Lower leg skin (tissue), 4 donors: ENCODE results near the gene TTC12. TPM values are rescaled to one million over a fixed set of nuclear protein-coding genes. Genes with fewer than 3 reads are reported as not detected.

ENCODE experiments used
- DNase-seq, 2 donors: peaks; one replicate each; pipeline ENCODE4 v3.0.0-alpha.2; 2019; ENCODE audit warnings: low spot score in 2 of 2
- H3K4me3 ChIP-seq: fragments of 200-600 bp; sonication (generic); 2 replicates; pipeline ENCODE4 v1.5.1; 2017; ENCODE audit warnings: mild to moderate bottlenecking, low read depth; ENCODE audit not compliant: poor library complexity, severe bottlenecking
- CTCF ChIP-seq, 3 donors: fragments of 450-650 bp; IDR thresholded peaks; one replicate each; pipeline ENCODE4 v1.5.1; 2016; ENCODE audit warnings: antibody characterized with exemption in 3 of 3, mild to moderate bottlenecking in 3 of 3, moderate library complexity in 2 of 3
- POLR2A ChIP-seq, 2 donors: fragments of 450-650 bp; IDR thresholded peaks; one replicate each; pipeline ENCODE4 v1.6.1; 2016 to 2017; ENCODE audit warnings: antibody characterized with exemption in 2 of 2, mild to moderate bottlenecking in 1 of 2, moderate library complexity in 1 of 2
- WGBS, 2 donors: methylation state at CpG; one replicate each; pipeline ENCODE4 v1.1.5; 2018; 5-methylcytosine and 5-hydroxymethylcytosine counted together
- intact Hi-C: fragments of 100-400 bp; cut with DNase I; formaldehyde crosslinking; loops from one replicate; pipeline ENCODE4 v1.15.0; 2023; ENCODE audit warnings: low total_unique reads
- total RNA-seq, 4 donors: library from RNA; depleted of rRNA; stranded (reverse); fragments of >200 nt; gene quantifications; one replicate each; pipeline ENCODE4 v1.1.0, GENCODE V29; 2016

The TTC12 gene
- total RNA-seq, 4 donors from 2014 or later: 14.5 to 48.2 (median 21.9) TPM

GRCh38 chr11:113389272-113389671 lies 74.9 kb downstream of the TTC12 start:
- DNase-seq: no peak
- no peak for TF ChIP-seq POLR2A (IDR thresholded peaks at IDR 0.05)
- no peak for TF ChIP-seq CTCF (IDR thresholded peaks at IDR 0.05)
- no peak overlapping the region for H3K4me3 ChIP-seq
- 41 to 49% methylated on average over 3 of the region's 3 CpGs for WGBS, 2 donors
- intact Hi-C loops: no loop called here

- intact Hi-C loops: no loop called here
- 67 to 75% methylated on average over 3 of the region's 3 CpGs for WGBS, 2 donors
- TF ChIP-seq CTCF (IDR thresholded peaks at IDR 0.05) (no peak), POLR2A (IDR thresholded peaks at IDR 0.05) (no peak)
- peak in 1 of 2 donors; percentile 37 for DNase-seq
- H3K4me3 ChIP-seq: no peak overlapping the region
Observed at GRCh38 chr11:113392236-113392921, 78.0 kb downstream of the TTC12 start.

GRCh38 chr11:113393501-113393985 lies 79.2 kb downstream of the TTC12 start:
- WGBS, 2 donors: 79 to 81% methylated on average over 8 of the region's 8 CpGs
- H3K4me3 ChIP-seq: no peak overlapping the region
- intact Hi-C loops: no loop called here
- no peak for TF ChIP-seq CTCF (IDR thresholded peaks at IDR 0.05)
- TF ChIP-seq POLR2A (IDR thresholded peaks at IDR 0.05): no peak
- DNase-seq: peak in 1 of 2 donors; percentile 25

- TF ChIP-seq CTCF (IDR thresholded peaks at IDR 0.05): no peak
- TF ChIP-seq POLR2A (IDR thresholded peaks at IDR 0.05): no peak
- intact Hi-C loops: no loop called here
- DNase-seq: peak in 1 of 2 donors; percentile 78
- no peak overlapping the region for H3K4me3 ChIP-seq
- WGBS, 2 donors: 87 to 88% methylated on average over 11 of the region's 11 CpGs
Observed at GRCh38 chr11:113394919-113395318, 80.5 kb downstream of the TTC12 start.

GRCh38 chr11:113395782-113396336 lies 81.5 kb downstream of the TTC12 start:
- peak in 1 of 2 donors; percentile 63 for DNase-seq

More at GRCh38 chr11:113395782-113396336, 81.5 kb downstream of the TTC12 start:
- no peak overlapping the region for H3K4me3 ChIP-seq
- WGBS, 2 donors: 93 to 94% methylated on average over 9 of the region's 9 CpGs
- intact Hi-C loops: no loop called here
- no peak for TF ChIP-seq POLR2A (IDR thresholded peaks at IDR 0.05)
- no peak for TF ChIP-seq CTCF (IDR thresholded peaks at IDR 0.05)
